K562 (cell line): ENCODE data around the gene FRRS1L. TPM values are rescaled to one million over a fixed set of nuclear protein-coding genes. Genes with fewer than 3 reads are reported as not detected.

Source experiments
- C11orf30 ChIP-seq: fragments of 450-650 bp; IDR thresholded peaks from 2 replicates; pipeline ENCODE4 v1.6.1; 2016; ENCODE audit warnings: low read depth, mild to moderate bottlenecking
- CREBBP ChIP-seq: IDR thresholded peaks from one replicate; pipeline ENCODE4 v1.6.1; 2012; ENCODE audit warnings: low read depth, mild to moderate bottlenecking, control low read depth, inconsistent platforms, low read length
- CXXC5 ChIP-seq: fragments of 250-450 bp; sonication (Bioruptor Pico); IDR thresholded peaks from 2 replicates; pipeline ENCODE4 v1.8.0; 2022; ENCODE audit warnings: inconsistent platforms, mild to moderate bottlenecking, moderate library complexity
- DIDO1 ChIP-seq: fragments of 450-650 bp; IDR thresholded peaks from 2 replicates; pipeline ENCODE4 v1.6.1; 2016; ENCODE audit warnings: low read depth, missing biosample characterization, missing genetic modification characterization
- GTF2B ChIP-seq: IDR thresholded peaks from 2 replicates; pipeline ENCODE4 v1.6.1; 2011; ENCODE audit not compliant: insufficient read length; ENCODE audit errors: extremely low read depth
- HES1 ChIP-seq: fragments of 450-650 bp; IDR thresholded peaks from 2 replicates; pipeline ENCODE4 v1.6.1; 2016; ENCODE audit warnings: low read depth, mild to moderate bottlenecking, moderate library complexity
- HSF4 ChIP-seq: fragments of 250-450 bp; sonication (Bioruptor Pico); IDR thresholded peaks from 2 replicates; pipeline ENCODE4 v2.1.2; 2022; ENCODE audit warnings: mild to moderate bottlenecking, moderate library complexity, borderline replicate concordance
- JUNB ChIP-seq: fragments of 450-650 bp; formaldehyde crosslinking; conservative IDR thresholded peaks from 2 replicates; pipeline ENCODE4 v1.4.0; 2020; ENCODE audit warnings: mild to moderate bottlenecking
- KLF13 ChIP-seq: fragments of 450-650 bp; IDR thresholded peaks from 2 replicates; pipeline ENCODE4 v1.6.1; 2016; ENCODE audit warnings: missing genetic modification characterization, low read depth, mild to moderate bottlenecking, missing compliant biosample characterization, moderate library complexity, borderline replicate concordance
- MYNN ChIP-seq, 2 experiments: sonication (generic); formaldehyde crosslinking in 1 of 2; IDR thresholded peaks; 2 replicates each; pipeline versions ENCODE4 v1.5.0 to v1.6.1; 2016 to 2020; ENCODE audit warnings: antibody characterized with exemption in 1 of 2, missing genetic modification reagents in 1 of 2
- NCOA1 ChIP-seq: fragments of 450-650 bp; IDR thresholded peaks from 2 replicates; pipeline ENCODE4 v1.6.1; 2016; ENCODE audit warnings: low read depth
- NFRKB ChIP-seq: fragments of 450-650 bp; IDR thresholded peaks from 2 replicates; pipeline ENCODE4 v1.6.1; 2016; ENCODE audit warnings: low read depth
- NONO ChIP-seq, 2 experiments: fragments of 200-400 bp in 1 of 2; fragments of 450-650 bp in 1 of 2; formaldehyde crosslinking in 1 of 2; IDR thresholded peaks; 2 replicates each; pipeline ENCODE4 v1.6.1; 2017; ENCODE audit warnings: low read depth in 2 of 2, mild to moderate bottlenecking in 2 of 2, moderate library complexity in 2 of 2, low read length in 1 of 2
- NR3C1 ChIP-seq: sonication (generic); formaldehyde crosslinking; IDR thresholded peaks from 2 replicates; pipeline ENCODE4 v1.8.1; 2022; ENCODE audit warnings: missing genetic modification reagents
- TAL1 ChIP-seq: fragments of 450-650 bp; IDR thresholded peaks from 2 replicates; pipeline ENCODE4 v1.6.1; 2016; ENCODE audit warnings: mild to moderate bottlenecking
- ZNF197 ChIP-seq: fragments of 200-800 bp; sonication (Bioruptor generic); IDR thresholded peaks from 2 replicates; pipeline ENCODE4 v1.6.1; 2016; ENCODE audit warnings: low read depth, missing genetic modification characterization, missing compliant biosample characterization
- polyA plus RNA-seq, 8 experiments: library from polyadenylated mRNA; depleted of rRNA in 4 of 8; stranded (reverse) in 5 of 8; unstranded in 3 of 8; fragments of >200 nt; fragmentation: Nextera tagmentation in 2 of 8; fragmentation: Illumina TruSeq in 1 of 8; extraction: Ambion mirVana in 2 of 8; extraction: Trizol in 1 of 8; gene quantifications; 2 replicates each; pipeline versions ENCODE4 v1.2.1 to v1.2.3, GENCODE V29; 2011 to 2014; ENCODE audit warnings: inconsistent platforms in 1 of 8, missing spikeins in 1 of 8
- total RNA-seq, 7 experiments: library from RNA; depleted of rRNA in 6 of 7; stranded (reverse); fragments of >200 nt in 6 of 7; fragmentation: Illumina TruSeq in 2 of 7; extraction: Trizol in 2 of 7; gene quantifications; 2 replicates each; pipeline versions ENCODE4 v1.2.1 to v1.2.3, GENCODE V29; 2011 to 2021; ENCODE audit warnings: low replicate concordance in 1 of 7
- TF ChIP-seq, protein P1 (sequence below), 2 experiments: fragments of 450-650 bp in 1 of 2; sonication (generic) in 1 of 2; formaldehyde crosslinking in 1 of 2; IDR thresholded peaks; 2 replicates each; pipeline versions ENCODE4 v1.7.1 to v1.9.0; 2016 to 2022; ENCODE audit warnings: inconsistent platforms in 1 of 2, mild to moderate bottlenecking in 1 of 2, missing genetic modification reagents in 1 of 2

Gene FRRS1L
- total and polyA plus RNA-seq, 9 of the 15 experiments (the other 6 are each of a cell fraction or from before 2014, with no cell fraction given) = under 0.01 to 0.04 (median 0.03) TPM; not detected in 5

DNA sequence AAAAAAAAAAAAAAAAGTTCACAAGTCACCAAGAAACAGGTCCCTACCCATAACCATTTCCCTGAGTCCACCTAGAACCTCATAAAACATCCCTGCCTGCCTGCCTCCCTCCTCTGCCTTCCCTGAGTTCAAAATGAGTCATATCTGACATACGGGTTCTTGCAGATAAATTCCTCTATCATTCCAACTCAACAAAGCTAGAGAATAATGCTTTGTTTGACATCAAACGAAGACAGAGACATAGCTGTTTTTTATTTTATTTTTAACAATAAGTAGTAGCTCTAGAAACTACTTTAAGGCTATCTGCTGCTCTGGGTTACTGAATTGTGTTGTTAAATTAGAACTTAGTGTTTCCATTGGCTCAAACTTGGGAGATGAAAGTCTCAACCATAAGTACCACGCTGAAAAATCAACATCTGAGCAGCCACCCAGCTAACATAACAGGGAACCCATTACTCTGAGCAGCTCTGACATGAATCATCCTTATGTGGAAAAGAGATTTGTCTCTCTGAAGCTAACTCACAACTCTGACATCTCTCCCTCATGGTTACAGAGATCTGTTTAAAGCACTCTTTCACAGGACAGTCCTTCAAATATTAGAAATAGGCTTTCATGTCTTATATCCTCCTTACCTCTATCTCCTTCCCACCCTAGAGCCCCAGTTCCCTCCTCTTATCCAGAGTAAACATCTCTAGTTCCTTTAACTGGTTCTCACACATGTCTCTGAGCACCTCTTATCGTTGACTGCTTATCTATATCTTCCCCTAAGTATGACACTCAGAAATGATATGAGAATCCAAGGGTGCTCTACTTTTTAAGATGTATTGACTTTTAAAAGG is 59.4 kb downstream of the FRRS1L start (continued):
- TF ChIP-seq, protein P1, sequence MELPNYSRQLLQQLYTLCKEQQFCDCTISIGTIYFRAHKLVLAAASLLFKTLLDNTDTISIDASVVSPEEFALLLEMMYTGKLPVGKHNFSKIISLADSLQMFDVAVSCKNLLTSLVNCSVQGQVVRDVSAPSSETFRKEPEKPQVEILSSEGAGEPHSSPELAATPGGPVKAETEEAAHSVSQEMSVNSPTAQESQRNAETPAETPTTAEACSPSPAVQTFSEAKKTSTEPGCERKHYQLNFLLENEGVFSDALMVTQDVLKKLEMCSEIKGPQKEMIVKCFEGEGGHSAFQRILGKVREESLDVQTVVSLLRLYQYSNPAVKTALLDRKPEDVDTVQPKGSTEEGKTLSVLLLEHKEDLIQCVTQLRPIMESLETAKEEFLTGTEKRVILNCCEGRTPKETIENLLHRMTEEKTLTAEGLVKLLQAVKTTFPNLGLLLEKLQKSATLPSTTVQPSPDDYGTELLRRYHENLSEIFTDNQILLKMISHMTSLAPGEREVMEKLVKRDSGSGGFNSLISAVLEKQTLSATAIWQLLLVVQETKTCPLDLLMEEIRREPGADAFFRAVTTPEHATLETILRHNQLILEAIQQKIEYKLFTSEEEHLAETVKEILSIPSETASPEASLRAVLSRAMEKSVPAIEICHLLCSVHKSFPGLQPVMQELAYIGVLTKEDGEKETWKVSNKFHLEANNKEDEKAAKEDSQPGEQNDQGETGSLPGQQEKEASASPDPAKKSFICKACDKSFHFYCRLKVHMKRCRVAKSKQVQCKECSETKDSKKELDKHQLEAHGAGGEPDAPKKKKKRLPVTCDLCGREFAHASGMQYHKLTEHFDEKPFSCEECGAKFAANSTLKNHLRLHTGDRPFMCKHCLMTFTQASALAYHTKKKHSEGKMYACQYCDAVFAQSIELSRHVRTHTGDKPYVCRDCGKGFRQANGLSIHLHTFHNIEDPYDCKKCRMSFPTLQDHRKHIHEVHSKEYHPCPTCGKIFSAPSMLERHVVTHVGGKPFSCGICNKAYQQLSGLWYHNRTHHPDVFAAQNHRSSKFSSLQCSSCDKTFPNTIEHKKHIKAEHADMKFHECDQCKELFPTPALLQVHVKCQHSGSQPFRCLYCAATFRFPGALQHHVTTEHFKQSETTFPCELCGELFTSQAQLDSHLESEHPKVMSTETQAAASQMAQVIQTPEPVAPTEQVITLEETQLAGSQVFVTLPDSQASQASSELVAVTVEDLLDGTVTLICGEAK (IDR thresholded peaks at IDR 0.05) = peak; percentile 10; the same call in 1 of the 2 replicates
- TF ChIP-seq, protein P1 (CRISPR knock-in tag; IDR thresholded peaks at IDR 0.05) = no peak
- TF ChIP-seq CXXC5 (CRISPR knock-in tag) = no peak
- no peak for TF ChIP-seq NR3C1 (CRISPR knock-in tag)
- TF ChIP-seq KLF13 (tag) = no peak
- no peak; the same call in 1 of the 2 replicates for TF ChIP-seq NCOA1
- no peak for TF ChIP-seq GTF2B
- TF ChIP-seq NONO (IDR thresholded peaks at IDR 0.05; ENCODE audit: low read depth in 2 of 2, low read length in 1 of 2) = no peak
- TF ChIP-seq CREBBP = no peak
- no peak for TF ChIP-seq DIDO1
- no peak for TF ChIP-seq C11orf30
- no peak for TF ChIP-seq MYNN (IDR thresholded peaks at IDR 0.05)
- TF ChIP-seq MYNN (CRISPR knock-in tag; IDR thresholded peaks at IDR 0.05) = no peak
- TF ChIP-seq HES1 = 0 out of 2 replicates have a peak, but pooled peaks have one; percentile 39
- TF ChIP-seq JUNB (CRISPR knock-in tag) = no peak
- TF ChIP-seq NFRKB = no peak
- TF ChIP-seq TAL1 = peak; percentile 90
- TF ChIP-seq HSF4 = no peak
- no peak for TF ChIP-seq ZNF197 (CRISPR knock-in tag)
